CD4-positive, alpha-beta T cell (primary cell): Measurements from ENCODE around the gene R3HDM2. TPM values are rescaled to one million over a fixed set of nuclear protein-coding genes. Genes with fewer than 3 reads are reported as not detected.
A peak's percentile ranks its signal among the peaks of the same experiment; 100 is the strongest.

ENCODE experiments used
- ATAC-seq: fragments of 200-7000 bp; cut with Tn5 transposase; one replicate; pipeline ENCODE4 v1.10.0; 2022; ENCODE audit warnings: mild to moderate bottlenecking; ENCODE audit not compliant: poor library complexity
- CTCF ChIA-PET: fragments of 350-600 bp; sonication (Branson Sonifier 250); formaldehyde crosslinking; loops from one replicate; lab custom pipeline; 2021; ENCODE audit warnings: antibody characterized with exemption, inconsistent platforms; lab: Charles Lee
- POLR2A ChIA-PET: fragments of 350-600 bp; sonication (Branson Sonifier 250); formaldehyde crosslinking; loops from one replicate; lab custom pipeline; 2021; ENCODE audit warnings: antibody characterized with exemption, inconsistent platforms; lab: Charles Lee
- DNase-seq, 14 experiments: peaks; one replicate each; pipeline ENCODE4 v3.0.0-alpha.2; 2013 to 2020; ENCODE audit warnings: mixed read lengths in 2 of 14
- H3K27ac ChIP-seq, 2 donors: one replicate each; pipeline versions ENCODE4 v1.5.1 to v1.7.0; 2013; ENCODE audit warnings: low read length in 2 of 2, low read depth in 1 of 2, mild to moderate bottlenecking in 1 of 2
- H3K27me3 ChIP-seq, 2 experiments: 1 replicate in 1 of 2; 2 replicates in 1 of 2; pipeline versions ENCODE4 v1.6.1 to v1.7.0; 2013; ENCODE audit warnings: low read length in 2 of 2, control low read depth in 1 of 2, mild to moderate bottlenecking in 1 of 2, moderate library complexity in 1 of 2; ENCODE audit not compliant: insufficient read depth in 2 of 2, control insufficient read depth in 1 of 2
- H3K36me3 ChIP-seq: one replicate; pipeline ENCODE4 v1.6.1; 2013; ENCODE audit warnings: low read length, control low read depth; ENCODE audit not compliant: insufficient read depth
- H3K4me1 ChIP-seq: one replicate; pipeline ENCODE4 v1.6.1; 2013; ENCODE audit warnings: low read length, control low read depth; ENCODE audit not compliant: insufficient read depth
- H3K4me3 ChIP-seq: one replicate; pipeline ENCODE4 v1.5.1; 2013; ENCODE audit warnings: mild to moderate bottlenecking, low read length, moderate library complexity
- H3K9me3 ChIP-seq, 2 experiments: 1 replicate in 1 of 2; 2 replicates in 1 of 2; pipeline versions ENCODE4 v1.6.1 to v1.7.0; 2013; ENCODE audit warnings: low read length in 2 of 2, mild to moderate bottlenecking in 2 of 2, control low read depth in 1 of 2, moderate library complexity in 1 of 2; ENCODE audit not compliant: control insufficient read depth in 1 of 2, insufficient read depth in 1 of 2
- H3K27ac Mint-ChIP-seq: one replicate; pipeline ENCODE4 v1.8.0; 2020; ENCODE audit warnings: mixed read lengths
- H3K27me3 Mint-ChIP-seq: one replicate; pipeline ENCODE4 v1.8.0; 2021; ENCODE audit warnings: mixed read lengths
- H3K36me3 Mint-ChIP-seq: one replicate; pipeline ENCODE4 v1.8.0; 2021; ENCODE audit warnings: low read depth, mixed read lengths
- H3K4me1 Mint-ChIP-seq: one replicate; pipeline ENCODE4 v1.8.0; 2021; ENCODE audit warnings: low read depth, mixed read lengths
- H3K4me3 Mint-ChIP-seq: one replicate; pipeline ENCODE4 v1.8.0; 2020; ENCODE audit warnings: mild to moderate bottlenecking, mixed read lengths
- H3K9me3 Mint-ChIP-seq: one replicate; pipeline ENCODE4 v1.8.0; 2020; ENCODE audit warnings: mixed read lengths
- CTCF ChIP-seq: fragments of 200-600 bp; IDR thresholded peaks from one replicate; pipeline ENCODE4 v1.8.0; 2022; ENCODE audit warnings: antibody characterized with exemption, mild to moderate bottlenecking
- intact Hi-C, 2 experiments: fragments of 100-400 bp; cut with DNase I in 1 of 2; cut with micrococcal nuclease in 1 of 2; formaldehyde crosslinking; loops; one replicate each; pipeline versions ENCODE4 v1.15.1 to v1.9.0; 2023 to 2025; cut with DNase I, micrococcal nuclease
- total RNA-seq, 174 experiments: library from RNA in 2 of 174; stranded (reverse) in 2 of 174; gene quantifications; one replicate each; pipeline ENCODE4 v1.2.3 and lab custom pipeline; 2021 to 2026

Gene R3HDM2
- total RNA-seq, 2 experiments from 2014 or later: 106 to 115 TPM

GRCh38 chr12:57236925-57237595 is 193.8 kb downstream of the R3HDM2 start:
- ATAC-seq (no peak), DNase-seq (peak in 1 of 14 experiments; percentile 43)
- Histone ChIP-seq H3K36me3 (peaks cover 27% of the 10 kb centered on the region), H3K27me3 (peaks cover 46 to 48% of the 10 kb centered on the region in 2 experiments), H3K4me3 (no peak overlapping the region), H3K4me1 (peaks cover 77% of the 10 kb centered on the region), H3K9me3 (peaks cover 0 to 27% of the 10 kb centered on the region in 2 experiments), H3K27ac (no peak overlapping the region)
- intact Hi-C loops: loop anchor here in 1 of 2 experiments (5.0 kb wide), 1 partner anchor 110 kb away; the partner anchor contains the start of gene LRP1
- Mint-ChIP-seq H3K27me3 (peaks cover 60% of the 10 kb centered on the region), H3K4me3 (peak overlapping the region; percentile 89), H3K27ac (no peak overlapping the region), H3K36me3 (peaks cover 26% of the 10 kb centered on the region), H3K4me1 (peaks cover 76% of the 10 kb centered on the region), H3K9me3 (no peaks in the 10 kb centered on the region)
- no peak for TF ChIP-seq CTCF
- CTCF ChIA-PET: interaction anchor here (6.0 to 10.7 kb wide), 2 partner anchors 9 to 21 kb away, joined by 127 to 225 read pairs; partner anchors contain the start of genes NXPH4 and SHMT2
- POLR2A ChIA-PET: interaction anchor here (0.6 to 1.2 kb wide), 2 partner anchors 11 to 23 kb away, joined by 3 to 5 read pairs; no protein-coding TSS in a partner anchor

GRCh38 chr12:57236201-57236924 is 194.5 kb downstream of the R3HDM2 start:
- Histone ChIP-seq H3K27me3 (peaks cover 39 to 41% of the 10 kb centered on the region in 2 experiments), H3K9me3 (peaks cover 0 to 24% of the 10 kb centered on the region in 2 experiments), H3K36me3 (peaks cover 34% of the 10 kb centered on the region), H3K4me3 (no peak overlapping the region), H3K27ac (no peak overlapping the region), H3K4me1 (peaks cover 73% of the 10 kb centered on the region)
- ATAC-seq: no peak
- intact Hi-C loops: loop anchor here in 1 of 2 experiments (5.0 kb wide), 1 partner anchor 109 kb away; the partner anchor contains the start of gene LRP1
- H3K4me3 Mint-ChIP-seq: peak overlapping the region; percentile 65
- no peaks in the 10 kb centered on the region for H3K9me3 Mint-ChIP-seq
- peaks cover 53% of the 10 kb centered on the region for H3K27me3 Mint-ChIP-seq
- H3K36me3 Mint-ChIP-seq: peaks cover 33% of the 10 kb centered on the region
- DNase-seq: peak in 1 of 14 experiments; percentile 33
- TF ChIP-seq CTCF: no peak
- peaks cover 69% of the 10 kb centered on the region for H3K4me1 Mint-ChIP-seq
- ChIA-PET CTCF (interaction anchor here (6.0 kb wide), 1 partner anchor 8 kb away, joined by 127 read pairs; the partner anchor contains the start of gene SHMT2), POLR2A (interaction anchor here (1.2 kb wide), 1 partner anchor 10 kb away, joined by 5 read pairs; no protein-coding TSS in a partner anchor)
- H3K27ac Mint-ChIP-seq: no peak overlapping the region

GRCh38 chr12:57235728-57236131 is 195.1 kb downstream of the R3HDM2 start:
- peaks cover 64% of the 10 kb centered on the region for H3K4me1 Mint-ChIP-seq
- ChIA-PET POLR2A (no interaction called here), CTCF (interaction anchor here (6.0 kb wide), 1 partner anchor 8 kb away, joined by 127 read pairs; the partner anchor contains the start of gene SHMT2)
- Histone ChIP-seq H3K4me3 (no peak overlapping the region), H3K9me3 (peaks cover 0 to 19% of the 10 kb centered on the region in 2 experiments), H3K4me1 (peaks cover 73% of the 10 kb centered on the region), H3K36me3 (peaks cover 39% of the 10 kb centered on the region), H3K27me3 (peaks cover 33 to 35% of the 10 kb centered on the region in 2 experiments), H3K27ac (no peak overlapping the region)
- no peaks in the 10 kb centered on the region for H3K9me3 Mint-ChIP-seq
- H3K27me3 Mint-ChIP-seq: peaks cover 46% of the 10 kb centered on the region
- no peak for TF ChIP-seq CTCF
- ATAC-seq (no peak), DNase-seq (peak in 1 of 14 experiments; percentile 9)
- H3K36me3 Mint-ChIP-seq: peaks cover 34% of the 10 kb centered on the region
- intact Hi-C loops: loop anchor here in 1 of 2 experiments (5.0 kb wide), 1 partner anchor 108 kb away; the partner anchor contains the start of gene LRP1
- H3K27ac Mint-ChIP-seq: no peak overlapping the region
- H3K4me3 Mint-ChIP-seq: no peak overlapping the region
